Measurements from ENCODE around the gene CAB39.

The CAB39 gene

GRCh38 chr2:230772156-230772555 is 59.5 kb downstream of the CAB39 start:
- DNase-seq (ENCODE audit: low read depth in 1 of 2, low spot score in 1 of 2) = no peak
- H3K27me3 ChIP-seq (ENCODE audit: insufficient read depth, poor library complexity, severe bottlenecking) = no peaks in the 10 kb centered on the region
- TF ChIP-seq REST (IDR thresholded peaks at IDR 0.05; ENCODE audit: insufficient replicate concordance, low read depth) = no peak
- no peak for TF ChIP-seq CTCF (IDR thresholded peaks at IDR 0.05; ENCODE audit: insufficient read depth, low read length)
- TF ChIP-seq GABPA (IDR thresholded peaks at IDR 0.05; ENCODE audit: low read depth) = no peak
- TF ChIP-seq POLR2AphosphoS5 (IDR thresholded peaks at IDR 0.05; ENCODE audit: low read depth) = no peak
- TF ChIP-seq SPI1 (IDR thresholded peaks at IDR 0.05; ENCODE audit: borderline replicate concordance, low read depth) = no peak
- H3K4me3 ChIP-seq (replicated peaks; ENCODE audit: insufficient read depth, low read length) = no peak overlapping the region
- H3K27ac ChIP-seq (replicated peaks) = no peak overlapping the region

GRCh38 chr2:230773039-230773773 is 60.6 kb downstream of the CAB39 start:
- TF ChIP-seq CTCF (IDR thresholded peaks at IDR 0.05; ENCODE audit: insufficient read depth, low read length) (no peak), GABPA (IDR thresholded peaks at IDR 0.05; ENCODE audit: low read depth) (no peak), POLR2AphosphoS5 (IDR thresholded peaks at IDR 0.05; ENCODE audit: low read depth) (no peak), REST (IDR thresholded peaks at IDR 0.05; ENCODE audit: insufficient replicate concordance, low read depth) (no peak), SPI1 (IDR thresholded peaks at IDR 0.05; ENCODE audit: borderline replicate concordance, low read depth) (no peak)
- DNase-seq (ENCODE audit: low read depth in 1 of 2, low spot score in 1 of 2) = no peak
- Histone ChIP-seq H3K27me3 (ENCODE audit: insufficient read depth, poor library complexity, severe bottlenecking) (no peaks in the 10 kb centered on the region), H3K4me3 (replicated peaks; ENCODE audit: insufficient read depth, low read length) (no peak overlapping the region), H3K27ac (replicated peaks) (no peak overlapping the region)

GRCh38 chr2:230774348-230774951 is 61.8 kb downstream of the CAB39 start:
- Histone ChIP-seq H3K27me3 (ENCODE audit: insufficient read depth, poor library complexity, severe bottlenecking) (no peaks in the 10 kb centered on the region), H3K4me3 (replicated peaks; ENCODE audit: insufficient read depth, low read length) (no peak overlapping the region), H3K27ac (replicated peaks) (no peak overlapping the region)
- DNase-seq (ENCODE audit: low read depth in 1 of 2, low spot score in 1 of 2) = no peak
- no peak for TF ChIP-seq CTCF (IDR thresholded peaks at IDR 0.05; ENCODE audit: insufficient read depth, low read length)
- no peak for TF ChIP-seq POLR2AphosphoS5 (IDR thresholded peaks at IDR 0.05; ENCODE audit: low read depth)
- no peak for TF ChIP-seq GABPA (IDR thresholded peaks at IDR 0.05; ENCODE audit: low read depth)
- TF ChIP-seq SPI1 (IDR thresholded peaks at IDR 0.05; ENCODE audit: borderline replicate concordance, low read depth) = no peak
- TF ChIP-seq REST (IDR thresholded peaks at IDR 0.05; ENCODE audit: insufficient replicate concordance, low read depth) = no peak
